Upper lobe of right lung (tissue), 1 donor: ENCODE data around the gene IGLL5. TPM values are rescaled to one million over a fixed set of nuclear protein-coding genes. Genes with fewer than 3 reads are reported as not detected.

Experiments used
- ATAC-seq: fragments of 200-7000 bp; cut with Tn5 transposase; one replicate; pipeline ENCODE4 v1.9.1; 2020; ENCODE audit warnings: mild to moderate bottlenecking, moderate library complexity
- DNase-seq: peaks from one replicate; pipeline ENCODE4 v3.0.0-alpha.2; 2020
- H3K27ac ChIP-seq: fragments of 200-600 bp; one replicate; pipeline ENCODE4 v1.8.0; 2022
- H3K27me3 ChIP-seq: fragments of 200-600 bp; one replicate; pipeline ENCODE4 v1.8.0; 2022; ENCODE audit warnings: mild to moderate bottlenecking
- H3K36me3 ChIP-seq: fragments of 200-600 bp; one replicate; pipeline ENCODE4 v1.8.0; 2022
- H3K4me1 ChIP-seq: fragments of 200-600 bp; one replicate; pipeline ENCODE4 v1.8.0; 2022
- H3K4me3 ChIP-seq: fragments of 200-600 bp; one replicate; pipeline ENCODE4 v1.8.0; 2022; ENCODE audit warnings: mild to moderate bottlenecking
- H3K9me3 ChIP-seq: fragments of 200-600 bp; one replicate; pipeline ENCODE4 v1.8.0; 2022
- intact Hi-C: fragments of 100-400 bp; cut with DNase I; formaldehyde crosslinking; loops from one replicate; pipeline ENCODE4 v1.11.0; 2022
- total RNA-seq: library from RNA; stranded (reverse); fragmentation: NEBNext Ultra II Directional; extraction: Animal tissue kit (Norgen Biotek cat#: 25700); gene quantifications from one replicate; pipeline ENCODE4 v1.2.1, GENCODE V29; 2021
- TF ChIP-seq, protein P1 (sequence below): fragments of 200-600 bp; IDR thresholded peaks from one replicate; pipeline ENCODE4 v1.8.0; 2022; ENCODE audit warnings: antibody characterized with exemption
- donor health status: DM: no; HTN: yes; CAD: no; lungs with severe emphysema.

IGLL5 gene
- total RNA-seq, 1 donor from 2014 or later: 12.3 TPM

DNA sequence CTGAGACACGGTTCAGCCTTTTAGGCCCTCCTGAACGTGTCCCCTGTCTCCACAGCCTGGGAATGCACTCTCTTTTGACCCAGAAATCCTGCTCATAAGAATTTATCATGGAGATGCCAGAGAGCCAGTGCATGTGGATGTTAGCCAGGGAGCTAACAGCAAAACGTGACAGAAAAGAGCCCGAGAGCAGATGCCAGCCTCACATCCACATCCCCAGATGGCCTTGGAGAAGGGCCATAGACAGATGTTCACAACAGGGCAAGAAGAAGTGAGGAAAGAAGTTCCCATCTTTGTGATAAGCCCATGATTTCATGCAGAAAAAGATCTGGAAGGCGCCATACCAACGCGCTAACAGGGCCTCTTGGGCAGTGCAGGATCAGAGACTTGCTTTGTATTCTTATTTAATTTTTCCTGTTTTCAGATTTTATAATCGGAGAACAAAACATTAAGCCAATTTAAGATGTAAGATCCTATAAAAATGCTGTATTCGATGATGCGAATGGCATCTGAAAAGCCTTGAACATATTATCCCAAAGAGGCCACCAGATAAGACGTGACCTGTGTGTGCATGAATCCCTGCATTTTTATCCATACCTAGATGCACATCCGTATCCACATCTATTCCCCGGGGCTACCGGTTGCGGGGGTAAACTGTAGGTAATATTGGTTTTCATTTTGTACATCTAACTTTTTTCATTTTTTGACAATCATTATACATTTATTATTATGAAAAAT, 48.7 kb downstream of the IGLL5 start:
- ATAC-seq (no peak), DNase-seq (no peak)
- H3K27ac ChIP-seq: no peak overlapping the region
- H3K4me3 ChIP-seq: no peak overlapping the region
- TF ChIP-seq, protein P1, sequence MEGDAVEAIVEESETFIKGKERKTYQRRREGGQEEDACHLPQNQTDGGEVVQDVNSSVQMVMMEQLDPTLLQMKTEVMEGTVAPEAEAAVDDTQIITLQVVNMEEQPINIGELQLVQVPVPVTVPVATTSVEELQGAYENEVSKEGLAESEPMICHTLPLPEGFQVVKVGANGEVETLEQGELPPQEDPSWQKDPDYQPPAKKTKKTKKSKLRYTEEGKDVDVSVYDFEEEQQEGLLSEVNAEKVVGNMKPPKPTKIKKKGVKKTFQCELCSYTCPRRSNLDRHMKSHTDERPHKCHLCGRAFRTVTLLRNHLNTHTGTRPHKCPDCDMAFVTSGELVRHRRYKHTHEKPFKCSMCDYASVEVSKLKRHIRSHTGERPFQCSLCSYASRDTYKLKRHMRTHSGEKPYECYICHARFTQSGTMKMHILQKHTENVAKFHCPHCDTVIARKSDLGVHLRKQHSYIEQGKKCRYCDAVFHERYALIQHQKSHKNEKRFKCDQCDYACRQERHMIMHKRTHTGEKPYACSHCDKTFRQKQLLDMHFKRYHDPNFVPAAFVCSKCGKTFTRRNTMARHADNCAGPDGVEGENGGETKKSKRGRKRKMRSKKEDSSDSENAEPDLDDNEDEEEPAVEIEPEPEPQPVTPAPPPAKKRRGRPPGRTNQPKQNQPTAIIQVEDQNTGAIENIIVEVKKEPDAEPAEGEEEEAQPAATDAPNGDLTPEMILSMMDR: no peak
- H3K27me3 ChIP-seq: no peaks in the 10 kb centered on the region
- no peaks in the 10 kb centered on the region for H3K36me3 ChIP-seq
- intact Hi-C loops: no loop called here
- H3K4me1 ChIP-seq: peaks cover 4% of the 10 kb centered on the region
- H3K9me3 ChIP-seq: no peaks in the 10 kb centered on the region

DNA sequence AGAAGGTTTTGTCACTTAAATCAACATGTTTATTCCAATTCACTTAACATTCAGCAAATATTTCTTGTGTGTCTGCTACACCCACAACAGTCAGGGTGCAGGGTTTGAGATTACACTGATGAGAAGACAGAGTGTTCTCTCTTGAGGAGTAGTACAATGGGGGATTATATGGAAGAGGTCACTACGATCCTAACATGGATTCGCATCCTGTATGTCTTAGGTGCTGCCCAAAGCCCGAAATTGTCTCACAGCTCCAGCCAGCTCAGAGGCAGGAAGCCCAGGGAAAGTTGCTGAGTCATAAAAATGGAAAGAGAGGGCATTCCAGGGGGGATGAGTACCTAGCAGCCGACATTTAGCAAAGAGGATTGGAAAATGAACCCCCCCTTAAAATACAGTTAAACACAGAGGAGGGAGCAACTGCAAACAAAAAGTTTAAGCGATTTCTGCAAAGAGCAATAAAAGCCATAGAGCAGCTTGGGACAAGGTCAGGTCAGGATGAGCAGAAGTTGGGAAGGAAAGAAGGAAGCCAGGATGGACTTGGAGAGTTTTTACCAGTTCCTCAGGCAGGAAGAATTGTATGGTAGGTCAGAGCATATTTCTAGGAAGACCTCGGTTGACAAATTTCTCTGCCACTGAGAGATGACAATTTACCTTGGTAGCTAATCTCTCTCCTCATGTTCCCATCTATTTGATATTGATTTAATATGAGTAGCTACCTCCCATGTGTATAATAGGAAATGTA, 49.5 kb downstream of the IGLL5 start:
- no peak overlapping the region for H3K27ac ChIP-seq
- H3K27me3 ChIP-seq: no peaks in the 10 kb centered on the region
- TF ChIP-seq, protein P1: no peak
- no peaks in the 10 kb centered on the region for H3K36me3 ChIP-seq
- H3K4me3 ChIP-seq: no peak overlapping the region
- no peak for ATAC-seq
- peaks cover 4% of the 10 kb centered on the region for H3K4me1 ChIP-seq
- intact Hi-C loops: no loop called here
- H3K9me3 ChIP-seq: no peaks in the 10 kb centered on the region
- DNase-seq: no peak

DNA sequence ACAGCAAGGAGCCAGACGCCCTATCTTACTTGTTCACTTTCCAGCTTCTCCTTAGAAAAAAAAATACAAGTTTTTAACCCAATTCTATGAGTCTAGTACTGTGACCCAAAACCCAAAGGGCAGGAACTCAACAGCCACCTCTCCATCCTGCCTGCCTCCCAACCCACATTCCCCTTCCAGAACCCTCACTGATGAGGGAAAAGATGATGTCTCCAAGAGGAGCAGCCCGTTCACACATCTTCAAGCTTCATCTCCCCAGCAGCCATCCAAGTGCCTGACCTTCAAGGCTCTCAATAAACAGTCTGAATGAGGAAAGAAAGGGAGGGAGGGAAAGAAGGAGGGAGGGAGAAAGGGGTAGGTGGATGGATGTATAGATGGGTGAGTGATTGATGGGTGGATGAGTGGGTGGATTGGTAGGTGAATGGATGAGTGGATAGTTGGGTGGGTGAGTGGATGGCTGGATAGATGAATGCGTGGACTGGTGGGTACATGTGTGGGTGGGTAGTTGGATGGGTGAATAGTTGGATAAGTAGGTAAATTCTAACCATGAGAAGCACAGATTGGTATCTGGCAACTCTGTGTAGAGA, 50.4 kb downstream of the IGLL5 start:
- DNase-seq (no peak), ATAC-seq (no peak)
- Histone ChIP-seq H3K4me1 (peaks cover 4% of the 10 kb centered on the region), H3K4me3 (no peak overlapping the region), H3K36me3 (no peaks in the 10 kb centered on the region), H3K27me3 (no peaks in the 10 kb centered on the region), H3K9me3 (no peaks in the 10 kb centered on the region), H3K27ac (no peak overlapping the region)
- TF ChIP-seq, protein P1: no peak
- intact Hi-C loops: no loop called here

DNA sequence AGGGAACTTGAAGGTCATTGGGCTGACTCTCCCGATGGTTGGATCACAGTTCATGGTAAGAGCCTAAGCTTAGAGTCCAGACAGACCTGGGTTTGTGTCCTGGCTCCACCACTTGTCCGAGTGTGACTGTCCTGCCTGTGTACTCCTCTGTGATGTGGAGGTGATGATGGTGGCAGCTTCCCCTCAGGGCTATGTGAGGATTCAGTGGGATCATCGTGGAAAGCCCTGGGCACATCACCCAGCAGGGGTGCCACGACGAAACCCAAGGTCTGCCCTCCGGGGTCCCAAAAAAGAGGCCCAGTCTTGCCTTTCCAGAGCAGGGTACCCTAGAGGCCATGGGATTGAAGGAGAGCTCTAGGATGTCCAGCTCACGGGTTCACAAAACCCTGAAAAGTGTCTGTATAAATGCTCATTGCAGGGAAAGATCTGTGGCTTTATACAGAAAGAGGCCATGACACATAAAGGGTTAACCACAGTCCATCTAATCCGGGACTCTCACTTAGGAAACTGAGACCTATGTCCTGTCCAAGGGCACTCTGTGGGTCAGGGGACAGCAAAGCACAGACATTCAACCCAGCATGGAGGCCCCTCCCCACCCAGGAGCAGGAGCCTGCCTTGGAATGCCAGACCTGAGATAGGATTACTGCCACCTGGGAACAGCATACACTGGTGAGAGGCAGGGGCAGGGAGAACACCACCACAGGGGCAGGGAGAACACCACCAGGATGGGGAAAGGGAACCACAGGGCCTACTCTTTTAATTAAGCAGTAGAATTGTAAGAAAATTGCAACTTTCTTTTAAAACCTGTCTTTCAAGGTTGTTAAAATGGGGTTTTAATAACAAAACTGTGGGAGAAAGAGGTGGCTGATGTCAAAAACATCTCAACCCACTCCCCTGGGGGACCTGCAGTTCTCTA, 51.3 kb downstream of the IGLL5 start:
- Histone ChIP-seq H3K27ac (no peak overlapping the region), H3K36me3 (no peaks in the 10 kb centered on the region), H3K4me3 (no peak overlapping the region), H3K27me3 (no peaks in the 10 kb centered on the region), H3K9me3 (no peaks in the 10 kb centered on the region), H3K4me1 (peaks cover 4% of the 10 kb centered on the region)
- TF ChIP-seq, protein P1: no peak
- no peak for ATAC-seq
- peak; percentile 31 for DNase-seq
- intact Hi-C loops: no loop called here
